Panc1 (cell line): ENCODE measurements around the gene IL19. TPM values are rescaled to one million over a fixed set of nuclear protein-coding genes. Genes with fewer than 3 reads are reported as not detected.

Experiments used
- ATAC-seq: fragments of 200-7000 bp; cut with Tn5 transposase; 2 replicates; pipeline ENCODE4 v1.9.1; 2020; ENCODE audit warnings: mild to moderate bottlenecking, moderate library complexity
- BruUV-seq: library from RNA; stranded (reverse); fragments of 400-500 nt; replicated peaks from 2 replicates; lab custom pipeline; 2021; lab: Mats Ljungman, UMichigan
- CTCF ChIA-PET: fragments of 300-600 bp; sonication (Branson Sonifier 250); formaldehyde crosslinking; loops from one replicate; lab custom pipeline; 2022; ENCODE audit warnings: antibody characterized with exemption; lab: Charles Lee
- POLR2A ChIA-PET: fragments of 300-600 bp; sonication (Branson Sonifier 250); formaldehyde crosslinking; loops from one replicate; lab custom pipeline; 2022; ENCODE audit warnings: antibody characterized with exemption; lab: Charles Lee
- DNase-seq: peaks from one replicate; pipeline ENCODE4 v3.0.0-alpha.2; 2010; ENCODE audit warnings: low read depth, low spot score
- H3K27ac ChIP-seq: 2 replicates; pipeline ENCODE4 v1.5.1; 2011; ENCODE audit warnings: mild to moderate bottlenecking, low read length, inconsistent platforms
- H3K27me3 ChIP-seq: fragments of 200-500 bp; sonication (Bioruptor generic); 2 replicates; pipeline ENCODE4 v1.6.0; 2014; ENCODE audit warnings: low read length, inconsistent platforms; ENCODE audit not compliant: control insufficient read depth, insufficient read depth
- H3K36me3 ChIP-seq: fragments of 200-500 bp; sonication (Bioruptor generic); 2 replicates; pipeline ENCODE4 v1.5.1; 2014; ENCODE audit warnings: inconsistent platforms, mild to moderate bottlenecking, low read length, moderate library complexity; ENCODE audit not compliant: control insufficient read depth, insufficient read depth
- H3K4me1 ChIP-seq: 2 replicates; pipeline ENCODE4 v1.5.1; 2011; ENCODE audit warnings: inconsistent platforms, mild to moderate bottlenecking, low read length, moderate library complexity; ENCODE audit not compliant: control insufficient read depth, insufficient read depth
- H3K4me3 ChIP-seq, 2 experiments: 2 replicates each; pipeline ENCODE4 v1.5.1; 2011 to 2012; ENCODE audit warnings: low read depth in 2 of 2, low read length in 2 of 2, mild to moderate bottlenecking in 2 of 2, inconsistent platforms in 1 of 2, moderate library complexity in 1 of 2
- H3K9me3 ChIP-seq: fragments of 200-500 bp; sonication (Bioruptor generic); 2 replicates; pipeline ENCODE4 v1.5.1; 2014; ENCODE audit warnings: low read depth, mild to moderate bottlenecking, inconsistent platforms, low read length, moderate library complexity; ENCODE audit not compliant: control insufficient read depth, insufficient read depth
- CTCF ChIP-seq: fragments of 450-650 bp; IDR thresholded peaks from 2 replicates; pipeline ENCODE4 v1.5.1; 2017; ENCODE audit warnings: mild to moderate bottlenecking
- POLR2AphosphoS5 ChIP-seq: IDR thresholded peaks from 2 replicates; pipeline ENCODE4 v1.6.1; 2012; ENCODE audit warnings: mild to moderate bottlenecking, low read depth, low read length, moderate library complexity
- REST ChIP-seq, 2 experiments: IDR thresholded peaks; 2 replicates each; pipeline ENCODE4 v1.6.1; 2011 to 2012; ENCODE audit warnings: low read depth in 2 of 2, control low read depth in 1 of 2, low read length in 1 of 2, mild to moderate bottlenecking in 1 of 2, moderate library complexity in 1 of 2; ENCODE audit not compliant: insufficient read depth in 1 of 2
- SIN3A ChIP-seq: IDR thresholded peaks from 2 replicates; pipeline ENCODE4 v1.6.1; 2012; ENCODE audit warnings: low read depth, mild to moderate bottlenecking, low read length, moderate library complexity, borderline replicate concordance; ENCODE audit not compliant: insufficient read depth
- TCF7L2 ChIP-seq: IDR thresholded peaks from 2 replicates; pipeline ENCODE4 v1.6.1; 2011; ENCODE audit warnings: mild to moderate bottlenecking, low read depth, low read length, inconsistent platforms
- in situ Hi-C: cut with HindIII; loops from 2 replicates; pipeline ENCODE4 v1.10.0; 2016; ENCODE audit warnings: low sequenced_read_pairs, low pct_unique_long_range_greater_than_20kb
- intact Hi-C: fragments of 100-400 bp; cut with micrococcal nuclease; formaldehyde crosslinking; loops from one replicate; pipeline ENCODE4 v1.10.0; 2022; ENCODE audit not compliant: unreplicated experiment
- total RNA-seq: library from RNA; stranded (reverse); gene quantifications from one replicate; pipeline ENCODE4 v1.2.1, GENCODE V29; 2021; ENCODE audit not compliant: unreplicated experiment

Gene IL19
- total RNA-seq, 1 experiment from 2014 or later: not detected

GRCh38 chr1:206834711-206835110, 64.1 kb downstream of the IL19 start:
- H3K27me3 ChIP-seq: peaks cover 31% of the 10 kb centered on the region
- H3K4me1 ChIP-seq: no peaks in the 10 kb centered on the region
- no peaks in the 10 kb centered on the region for H3K36me3 ChIP-seq
- no peak for TF ChIP-seq TCF7L2
- TF ChIP-seq SIN3A: no peak
- no peak for TF ChIP-seq CTCF
- no peak for TF ChIP-seq POLR2AphosphoS5
- TF ChIP-seq REST (IDR thresholded peaks at IDR 0.05; ENCODE audit: insufficient read depth in 1 of 2, low read depth in 2 of 2, low read length in 1 of 2): no peak
- intact Hi-C loops (no loop called here), in situ Hi-C loops (no loop called here)
- BruUV-seq: no TSS peak
- POLR2A ChIA-PET: no interaction called here
- no peak for DNase-seq
- no peaks in the 10 kb centered on the region for H3K9me3 ChIP-seq
- CTCF ChIA-PET: no interaction called here
- ATAC-seq: no peak
- H3K4me3 ChIP-seq: no peak overlapping the region
- H3K27ac ChIP-seq: no peak overlapping the region

- TF ChIP-seq REST (IDR thresholded peaks at IDR 0.05; ENCODE audit: insufficient read depth in 1 of 2, low read depth in 2 of 2, low read length in 1 of 2) (no peak), SIN3A (no peak), TCF7L2 (no peak), POLR2AphosphoS5 (no peak), CTCF (no peak)
- ChIA-PET POLR2A (no interaction called here), CTCF (no interaction called here)
- intact Hi-C loops: no loop called here
- H3K4me3 ChIP-seq: no peak overlapping the region
- peaks cover 30% of the 10 kb centered on the region for H3K27me3 ChIP-seq
- H3K27ac ChIP-seq: no peak overlapping the region
- H3K9me3 ChIP-seq: no peaks in the 10 kb centered on the region
- no TSS peak for BruUV-seq
- no peak for ATAC-seq
- H3K4me1 ChIP-seq: no peaks in the 10 kb centered on the region
- DNase-seq: no peak
- in situ Hi-C loops: no loop called here
- H3K36me3 ChIP-seq: no peaks in the 10 kb centered on the region
Measured at GRCh38 chr1:206835186-206835585, 64.6 kb downstream of the IL19 start.
